BLaER1 treated with 17β-estradiol and CSF1 and Interleukin-3, amounts not matched to agents 10 nM and 100 nM (cell line): Measurements from ENCODE around the gene GPD1L.

Source experiments
- H3K27ac ChIP-seq, 11 experiments: shearing (Covaris generic); formaldehyde crosslinking; 2 replicates each; pipeline ENCODE4 v1.8.1; 2022
- H3K27me3 ChIP-seq, 11 experiments: shearing (Covaris generic); formaldehyde crosslinking; 2 replicates each; pipeline ENCODE4 v1.8.1; 2022
- H3K36me3 ChIP-seq, 11 experiments: shearing (Covaris generic); formaldehyde crosslinking; 2 replicates each; pipeline ENCODE4 v1.8.1; 2022
- H3K4me1 ChIP-seq, 10 experiments: shearing (Covaris generic); formaldehyde crosslinking; 2 replicates each; pipeline ENCODE4 v1.8.1; 2022
- H3K4me2 ChIP-seq, 11 experiments: shearing (Covaris generic); formaldehyde crosslinking; 2 replicates each; pipeline ENCODE4 v1.8.1; 2022
- H3K4me3 ChIP-seq, 10 experiments: shearing (Covaris generic); formaldehyde crosslinking; 2 replicates each; pipeline ENCODE4 v1.8.1; 2022
- H3K9ac ChIP-seq, 11 experiments: shearing (Covaris generic); formaldehyde crosslinking; 2 replicates each; pipeline ENCODE4 v1.8.1; 2022
- H3K9me3 ChIP-seq, 11 experiments: shearing (Covaris generic); formaldehyde crosslinking; replicated peaks in 1 of 11; 2 replicates each; pipeline ENCODE4 v1.8.1; 2022
- H4K20me1 ChIP-seq, 11 experiments: shearing (Covaris generic); formaldehyde crosslinking; 2 replicates each; pipeline ENCODE4 v1.8.1; 2022
- Cebpa-rat ChIP-seq, 11 experiments: shearing (Covaris generic); IDR thresholded peaks; 2 replicates each; pipeline ENCODE4 v1.8.1; 2022

GPD1L gene

GRCh38 chr3:32123620-32124019, 17.2 kb downstream of the GPD1L start:
- H4K20me1 ChIP-seq: peaks cover 0 to 16% (median 0%) of the 10 kb centered on the region in 11 experiments; a peak in 5 of 22 replicates
- no peak overlapping the region for H3K9ac ChIP-seq
- H3K36me3 ChIP-seq: peaks cover 0 to 4% (median 0%) of the 10 kb centered on the region in 11 experiments; a peak in 1 of 22 replicates
- no peak overlapping the region for H3K4me2 ChIP-seq
- no peak overlapping the region for H3K27ac ChIP-seq
- H3K27me3 ChIP-seq: no peaks in the 10 kb centered on the region
- TF ChIP-seq Cebpa-rat (IDR thresholded peaks at IDR 0.05): no peak
- H3K4me1 ChIP-seq: peaks cover 8 to 26% (median 12%) of the 10 kb centered on the region in 10 experiments; a peak in 16 of 20 replicates
- H3K9me3 ChIP-seq: no peaks in the 10 kb centered on the region
- H3K4me3 ChIP-seq: no peak overlapping the region

- Histone ChIP-seq H3K4me1 (peaks cover 0 to 19% (median 7%) of the 10 kb centered on the region in 10 experiments; a peak in 9 of 20 replicates), H3K9me3 (no peaks in the 10 kb centered on the region), H3K4me2 (no peak overlapping the region), H4K20me1 (peaks cover 0 to 21% (median 0%) of the 10 kb centered on the region in 11 experiments; a peak in 5 of 22 replicates), H3K36me3 (peaks cover 0 to 8% (median 2%) of the 10 kb centered on the region in 11 experiments; a peak in 2 of 22 replicates), H3K27ac (no peak overlapping the region), H3K4me3 (no peak overlapping the region), H3K27me3 (no peaks in the 10 kb centered on the region), H3K9ac (no peak overlapping the region)
- no peak for TF ChIP-seq Cebpa-rat (IDR thresholded peaks at IDR 0.05)
Observed at GRCh38 chr3:32125012-32125411, 18.6 kb downstream of the GPD1L start.

- Histone ChIP-seq H3K27me3 (no peaks in the 10 kb centered on the region), H3K36me3 (peaks cover 0 to 21% (median 14%) of the 10 kb centered on the region in 11 experiments; a peak in 13 of 22 replicates), H4K20me1 (peaks cover 0 to 14% (median 0%) of the 10 kb centered on the region in 11 experiments; a peak in 3 of 22 replicates), H3K9ac (no peak overlapping the region), H3K27ac (no peak overlapping the region), H3K4me3 (no peak overlapping the region), H3K4me2 (no peak overlapping the region), H3K4me1 (peaks cover 0 to 10% (median 0%) of the 10 kb centered on the region in 10 experiments; a peak in 3 of 20 replicates), H3K9me3 (no peaks in the 10 kb centered on the region)
- no peak for TF ChIP-seq Cebpa-rat (IDR thresholded peaks at IDR 0.05)
Observed at GRCh38 chr3:32126305-32127015, 20.0 kb downstream of the GPD1L start.

- no peak for TF ChIP-seq Cebpa-rat (IDR thresholded peaks at IDR 0.05)
- H3K27ac ChIP-seq: no peak overlapping the region
- no peaks in the 10 kb centered on the region for H3K9me3 ChIP-seq
- H3K4me1 ChIP-seq: peaks cover 0 to 10% (median 0%) of the 10 kb centered on the region in 10 experiments; a peak in 3 of 20 replicates
- H3K4me3 ChIP-seq: no peak overlapping the region
- no peaks in the 10 kb centered on the region for H3K27me3 ChIP-seq
- no peak overlapping the region for H3K4me2 ChIP-seq
- H3K36me3 ChIP-seq: peaks cover 0 to 23% (median 15%) of the 10 kb centered on the region in 11 experiments; a peak in 13 of 22 replicates
- H4K20me1 ChIP-seq: peaks cover 0 to 14% (median 0%) of the 10 kb centered on the region in 11 experiments; a peak in 3 of 22 replicates
- H3K9ac ChIP-seq: no peak overlapping the region
Observed at GRCh38 chr3:32127219-32127826, 20.9 kb downstream of the GPD1L start.

GRCh38 chr3:32128936-32129335, 22.5 kb downstream of the GPD1L start:
- Histone ChIP-seq H3K4me1 (peaks cover 0 to 10% (median 0%) of the 10 kb centered on the region in 10 experiments; a peak in 3 of 20 replicates), H3K36me3 (peaks cover 0 to 29% (median 17%) of the 10 kb centered on the region in 11 experiments; a peak in 14 of 22 replicates), H4K20me1 (peaks cover 0 to 14% (median 0%) of the 10 kb centered on the region in 11 experiments; a peak in 3 of 22 replicates), H3K27ac (no peak overlapping the region), H3K4me3 (no peak overlapping the region), H3K4me2 (no peak overlapping the region), H3K9me3 (no peaks in the 10 kb centered on the region), H3K27me3 (no peaks in the 10 kb centered on the region), H3K9ac (no peak overlapping the region)
- no peak for TF ChIP-seq Cebpa-rat (IDR thresholded peaks at IDR 0.05)

GRCh38 chr3:32129832-32130231, 23.4 kb downstream of the GPD1L start:
- H3K9ac ChIP-seq: no peak overlapping the region
- no peak overlapping the region for H3K27ac ChIP-seq
- H3K4me3 ChIP-seq: no peak overlapping the region
- peaks cover 0 to 38% (median 19%) of the 10 kb centered on the region in 11 experiments; a peak in 15 of 22 replicates for H3K36me3 ChIP-seq
- no peaks in the 10 kb centered on the region for H3K9me3 ChIP-seq
- no peaks in the 10 kb centered on the region for H3K27me3 ChIP-seq
- peaks cover 0 to 14% (median 0%) of the 10 kb centered on the region in 11 experiments; a peak in 3 of 22 replicates for H4K20me1 ChIP-seq
- peaks cover 0 to 10% (median 0%) of the 10 kb centered on the region in 10 experiments; a peak in 3 of 20 replicates for H3K4me1 ChIP-seq
- no peak for TF ChIP-seq Cebpa-rat (IDR thresholded peaks at IDR 0.05)
- H3K4me2 ChIP-seq: peak overlapping the region in 2 of 11 experiments; percentile 10 to 42; a peak in 1 of 22 replicates

- peaks cover 0 to 41% (median 19%) of the 10 kb centered on the region in 11 experiments; a peak in 15 of 22 replicates for H3K36me3 ChIP-seq
- no peaks in the 10 kb centered on the region for H3K27me3 ChIP-seq
- H3K4me2 ChIP-seq: no peak overlapping the region
- H3K4me3 ChIP-seq: no peak overlapping the region
- H3K9me3 ChIP-seq: no peaks in the 10 kb centered on the region
- no peak for TF ChIP-seq Cebpa-rat (IDR thresholded peaks at IDR 0.05)
- H3K9ac ChIP-seq: no peak overlapping the region
- H4K20me1 ChIP-seq: peaks cover 0 to 12% (median 0%) of the 10 kb centered on the region in 11 experiments; a peak in 2 of 22 replicates
- H3K27ac ChIP-seq: no peak overlapping the region
- H3K4me1 ChIP-seq: peaks cover 0 to 18% (median 0%) of the 10 kb centered on the region in 10 experiments; a peak in 3 of 20 replicates
Observed at GRCh38 chr3:32132121-32132520, 25.7 kb downstream of the GPD1L start.

GRCh38 chr3:32132706-32133105, 26.3 kb downstream of the GPD1L start:
- H3K36me3 ChIP-seq: peaks cover 0 to 41% (median 19%) of the 10 kb centered on the region in 11 experiments; a peak in 15 of 22 replicates
- H3K9ac ChIP-seq: no peak overlapping the region
- peaks cover 0 to 6% (median 0%) of the 10 kb centered on the region in 11 experiments; a peak in 2 of 22 replicates for H4K20me1 ChIP-seq
- no peak overlapping the region for H3K4me3 ChIP-seq
- no peak overlapping the region for H3K4me2 ChIP-seq
- TF ChIP-seq Cebpa-rat (IDR thresholded peaks at IDR 0.05): no peak
- H3K27me3 ChIP-seq: no peaks in the 10 kb centered on the region
- H3K27ac ChIP-seq: no peak overlapping the region
- H3K4me1 ChIP-seq: peaks cover 0 to 18% (median 3%) of the 10 kb centered on the region in 10 experiments; a peak in 12 of 20 replicates
- no peaks in the 10 kb centered on the region for H3K9me3 ChIP-seq

- no peak overlapping the region for H3K9ac ChIP-seq
- H3K4me1 ChIP-seq: peaks cover 18 to 42% (median 34%) of the 10 kb centered on the region in 10 experiments
- H4K20me1 ChIP-seq: no peaks in the 10 kb centered on the region; a peak in 1 of 22 replicates
- H3K9me3 ChIP-seq: no peaks in the 10 kb centered on the region
- H3K4me3 ChIP-seq: no peak overlapping the region
- peaks cover 0 to 28% (median 5%) of the 10 kb centered on the region in 11 experiments; a peak in 9 of 22 replicates for H3K36me3 ChIP-seq
- TF ChIP-seq Cebpa-rat (IDR thresholded peaks at IDR 0.05): no peak
- no peaks in the 10 kb centered on the region for H3K27me3 ChIP-seq
- no peak overlapping the region for H3K4me2 ChIP-seq
- no peak overlapping the region for H3K27ac ChIP-seq
Observed at GRCh38 chr3:32136703-32137102, 30.3 kb downstream of the GPD1L start.
